ENCODE data around the gene DENND1A. TPM values are rescaled to one million over a fixed set of nuclear protein-coding genes. Genes with fewer than 3 reads are reported as not detected.

DENND1A gene
- total RNA-seq, 1 donor, result 35.6 TPM

- Histone ChIP-seq H3K4me1 (ENCODE audit: insufficient read depth, low read length) (peaks cover 26% of the 10 kb centered on the region), H3K27me3 (ENCODE audit: insufficient read depth, low read length) (no peaks in the 10 kb centered on the region), H3K9me3 (ENCODE audit: low read depth, low read length) (no peaks in the 10 kb centered on the region), H3K4me3 (ENCODE audit: low read length) (no peak overlapping the region)
Measured at GRCh38 chr9:123387686-123388085, 542.2 kb downstream of the DENND1A start.

GRCh38 chr9:123383512-123384170 lies 546.3 kb downstream of the DENND1A start:
- H3K27me3 ChIP-seq (ENCODE audit: insufficient read depth, low read length), result no peaks in the 10 kb centered on the region
- peaks cover 14% of the 10 kb centered on the region for H3K4me1 ChIP-seq (ENCODE audit: insufficient read depth, low read length)
- H3K4me3 ChIP-seq (ENCODE audit: low read length), result no peak overlapping the region
- no peaks in the 10 kb centered on the region for H3K9me3 ChIP-seq (ENCODE audit: low read depth, low read length)

GRCh38 chr9:123382653-123383511 lies 547.0 kb downstream of the DENND1A start:
- no peak overlapping the region for H3K4me3 ChIP-seq (ENCODE audit: low read length)
- H3K4me1 ChIP-seq (ENCODE audit: insufficient read depth, low read length), result peaks cover 6% of the 10 kb centered on the region
- no peaks in the 10 kb centered on the region for H3K27me3 ChIP-seq (ENCODE audit: insufficient read depth, low read length)
- H3K9me3 ChIP-seq (ENCODE audit: low read depth, low read length), result no peaks in the 10 kb centered on the region

GRCh38 chr9:123380852-123381705 lies 548.8 kb downstream of the DENND1A start:
- Histone ChIP-seq H3K4me1 (ENCODE audit: insufficient read depth, low read length) (no peaks in the 10 kb centered on the region), H3K27me3 (ENCODE audit: insufficient read depth, low read length) (no peaks in the 10 kb centered on the region), H3K4me3 (ENCODE audit: low read length) (no peak overlapping the region), H3K9me3 (ENCODE audit: low read depth, low read length) (no peaks in the 10 kb centered on the region)

GRCh38 chr9:123378956-123379660 lies 550.8 kb downstream of the DENND1A start:
- Histone ChIP-seq H3K4me3 (ENCODE audit: low read length) (no peak overlapping the region), H3K9me3 (ENCODE audit: low read depth, low read length) (no peaks in the 10 kb centered on the region), H3K27me3 (ENCODE audit: insufficient read depth, low read length) (peaks cover 8% of the 10 kb centered on the region), H3K4me1 (ENCODE audit: insufficient read depth, low read length) (no peaks in the 10 kb centered on the region)

GRCh38 chr9:123378025-123378424 lies 551.9 kb downstream of the DENND1A start:
- H3K4me1 ChIP-seq (ENCODE audit: insufficient read depth, low read length), result no peaks in the 10 kb centered on the region
- H3K27me3 ChIP-seq (ENCODE audit: insufficient read depth, low read length), result peaks cover 12% of the 10 kb centered on the region
- no peak overlapping the region for H3K4me3 ChIP-seq (ENCODE audit: low read length)
- no peaks in the 10 kb centered on the region for H3K9me3 ChIP-seq (ENCODE audit: low read depth, low read length)

GRCh38 chr9:123377211-123377971 lies 552.5 kb downstream of the DENND1A start:
- no peaks in the 10 kb centered on the region for H3K4me1 ChIP-seq (ENCODE audit: insufficient read depth, low read length)
- H3K27me3 ChIP-seq (ENCODE audit: insufficient read depth, low read length), result peaks cover 17% of the 10 kb centered on the region
- no peak overlapping the region for H3K4me3 ChIP-seq (ENCODE audit: low read length)
- H3K9me3 ChIP-seq (ENCODE audit: low read depth, low read length), result no peaks in the 10 kb centered on the region

GRCh38 chr9:123376218-123377071 lies 553.5 kb downstream of the DENND1A start:
- Histone ChIP-seq H3K27me3 (ENCODE audit: insufficient read depth, low read length) (peaks cover 22% of the 10 kb centered on the region), H3K4me1 (ENCODE audit: insufficient read depth, low read length) (no peaks in the 10 kb centered on the region), H3K9me3 (ENCODE audit: low read depth, low read length) (no peaks in the 10 kb centered on the region), H3K4me3 (ENCODE audit: low read length) (no peak overlapping the region)

- Histone ChIP-seq H3K4me3 (ENCODE audit: low read length) (no peak overlapping the region), H3K4me1 (ENCODE audit: insufficient read depth, low read length) (no peaks in the 10 kb centered on the region), H3K9me3 (ENCODE audit: low read depth, low read length) (no peaks in the 10 kb centered on the region), H3K27me3 (ENCODE audit: insufficient read depth, low read length) (peaks cover 22% of the 10 kb centered on the region)
Measured at GRCh38 chr9:123375469-123376132, 554.3 kb downstream of the DENND1A start.

GRCh38 chr9:123373946-123374345 lies 556.0 kb downstream of the DENND1A start:
- Histone ChIP-seq H3K4me3 (ENCODE audit: low read length) (no peak overlapping the region), H3K9me3 (ENCODE audit: low read depth, low read length) (no peaks in the 10 kb centered on the region), H3K4me1 (ENCODE audit: insufficient read depth, low read length) (no peaks in the 10 kb centered on the region), H3K27me3 (ENCODE audit: insufficient read depth, low read length) (peaks cover 22% of the 10 kb centered on the region)

GRCh38 chr9:123373447-123373923 lies 556.4 kb downstream of the DENND1A start:
- H3K4me3 ChIP-seq (ENCODE audit: low read length), result no peak overlapping the region
- H3K9me3 ChIP-seq (ENCODE audit: low read depth, low read length), result no peaks in the 10 kb centered on the region
- peaks cover 22% of the 10 kb centered on the region for H3K27me3 ChIP-seq (ENCODE audit: insufficient read depth, low read length)
- no peaks in the 10 kb centered on the region for H3K4me1 ChIP-seq (ENCODE audit: insufficient read depth, low read length)

GRCh38 chr9:123372766-123373446 lies 557.0 kb downstream of the DENND1A start:
- peaks cover 22% of the 10 kb centered on the region for H3K27me3 ChIP-seq (ENCODE audit: insufficient read depth, low read length)
- no peaks in the 10 kb centered on the region for H3K9me3 ChIP-seq (ENCODE audit: low read depth, low read length)
- H3K4me3 ChIP-seq (ENCODE audit: low read length), result no peak overlapping the region
- H3K4me1 ChIP-seq (ENCODE audit: insufficient read depth, low read length), result no peaks in the 10 kb centered on the region
